ENCODE measurements around the gene SIL1. TPM values are rescaled to one million over a fixed set of nuclear protein-coding genes. Genes with fewer than 3 reads are reported as not detected.

The SIL1 gene
- total and polyA plus RNA-seq, 2 donors (not counting 1 experiment from before 2014, with no cell fraction given) = 66.4 to 85.5 TPM

GRCh38 chr5:139141446-139142204, 56.5 kb downstream of the SIL1 start:
- DNase-seq (ENCODE audit: low read depth in 2 of 2) = peak; percentile 94 to 95
- no peaks in the 10 kb centered on the region for H3K9me3 ChIP-seq (ENCODE audit: control insufficient read depth, insufficient read depth, low read depth, low read length)
- H3K4me1 ChIP-seq (ENCODE audit: control insufficient read depth, extremely low read depth, insufficient read depth, low read length) = peaks cover 21% of the 10 kb centered on the region
- no peaks in the 10 kb centered on the region for H4K20me1 ChIP-seq (ENCODE audit: control insufficient read depth, extremely low read depth, insufficient read depth, low read length)
- peaks cover 2% of the 10 kb centered on the region for H3K79me2 ChIP-seq (ENCODE audit: control insufficient read depth, insufficient read depth, low read length)
- no peak overlapping the region for H3K4me3 ChIP-seq (replicated peaks in 1 of 4; ENCODE audit: control extremely low read depth in 1 of 4, insufficient read depth in 1 of 4, low read depth in 3 of 4, low read length in 4 of 4)
- TF ChIP-seq CTCF (conservative IDR thresholded peaks at IDR 0.05 in 1 of 2, IDR thresholded peaks at IDR 0.05 in 1 of 2; ENCODE audit: low read depth in 1 of 2, low read length in 2 of 2) = no peak
- H3K9ac ChIP-seq (ENCODE audit: insufficient read depth, low read length) = no peak overlapping the region
- H3K36me3 ChIP-seq (ENCODE audit: control insufficient read depth, insufficient read depth, low read length) = no peaks in the 10 kb centered on the region
- H2AFZ ChIP-seq (ENCODE audit: low read length) = no peak overlapping the region
- peak overlapping the region; percentile 29 for H3K4me2 ChIP-seq (ENCODE audit: extremely low read depth, insufficient read depth, low read length)
- peak overlapping the region; percentile 38 for H3K27ac ChIP-seq (ENCODE audit: insufficient read depth, low read length)
- H3K27me3 ChIP-seq (ENCODE audit: control insufficient read depth, insufficient read depth, low read length) = no peaks in the 10 kb centered on the region

- Histone ChIP-seq H3K4me2 (ENCODE audit: extremely low read depth, insufficient read depth, low read length) (peak overlapping the region; percentile 61), H3K79me2 (ENCODE audit: control insufficient read depth, insufficient read depth, low read length) (peaks cover 2% of the 10 kb centered on the region), H3K9me3 (ENCODE audit: control insufficient read depth, insufficient read depth, low read depth, low read length) (no peaks in the 10 kb centered on the region), H4K20me1 (ENCODE audit: control insufficient read depth, extremely low read depth, insufficient read depth, low read length) (no peaks in the 10 kb centered on the region), H3K36me3 (ENCODE audit: control insufficient read depth, insufficient read depth, low read length) (no peaks in the 10 kb centered on the region), H3K27ac (ENCODE audit: insufficient read depth, low read length) (no peak overlapping the region), H3K4me3 (replicated peaks in 1 of 4; ENCODE audit: control extremely low read depth in 1 of 4, insufficient read depth in 1 of 4, low read depth in 3 of 4, low read length in 4 of 4) (no peak overlapping the region), H3K27me3 (ENCODE audit: control insufficient read depth, insufficient read depth, low read length) (no peaks in the 10 kb centered on the region), H3K4me1 (ENCODE audit: control insufficient read depth, extremely low read depth, insufficient read depth, low read length) (peaks cover 21% of the 10 kb centered on the region), H3K9ac (ENCODE audit: insufficient read depth, low read length) (no peak overlapping the region), H2AFZ (ENCODE audit: low read length) (no peak overlapping the region)
- TF ChIP-seq CTCF (conservative IDR thresholded peaks at IDR 0.05 in 1 of 2, IDR thresholded peaks at IDR 0.05 in 1 of 2; ENCODE audit: low read depth in 1 of 2, low read length in 2 of 2) (no peak), EZH2 (IDR thresholded peaks at IDR 0.05; ENCODE audit: low read length, missing control alignments) (no peak)
- peak; percentile 33 to 73 for DNase-seq (ENCODE audit: low read depth in 2 of 2)
Measured at GRCh38 chr5:139140591-139141071, 57.5 kb downstream of the SIL1 start.

- H4K20me1 ChIP-seq (ENCODE audit: control insufficient read depth, extremely low read depth, insufficient read depth, low read length) = no peaks in the 10 kb centered on the region
- no peak overlapping the region for H3K4me3 ChIP-seq (replicated peaks in 1 of 4; ENCODE audit: control extremely low read depth in 1 of 4, insufficient read depth in 1 of 4, low read depth in 3 of 4, low read length in 4 of 4)
- H3K9ac ChIP-seq (ENCODE audit: insufficient read depth, low read length) = no peak overlapping the region
- H3K9me3 ChIP-seq (ENCODE audit: control insufficient read depth, insufficient read depth, low read depth, low read length) = no peaks in the 10 kb centered on the region
- peak; percentile 45 to 74 for DNase-seq (ENCODE audit: low read depth in 2 of 2)
- no peak for TF ChIP-seq CTCF (conservative IDR thresholded peaks at IDR 0.05 in 1 of 2, IDR thresholded peaks at IDR 0.05 in 1 of 2; ENCODE audit: low read depth in 1 of 2, low read length in 2 of 2)
- no peak for TF ChIP-seq EZH2 (IDR thresholded peaks at IDR 0.05; ENCODE audit: low read length, missing control alignments)
- H2AFZ ChIP-seq (ENCODE audit: low read length) = no peak overlapping the region
- H3K79me2 ChIP-seq (ENCODE audit: control insufficient read depth, insufficient read depth, low read length) = peaks cover 2% of the 10 kb centered on the region
- H3K4me1 ChIP-seq (ENCODE audit: control insufficient read depth, extremely low read depth, insufficient read depth, low read length) = peaks cover 21% of the 10 kb centered on the region
- H3K4me2 ChIP-seq (ENCODE audit: extremely low read depth, insufficient read depth, low read length) = no peak overlapping the region
- no peaks in the 10 kb centered on the region for H3K36me3 ChIP-seq (ENCODE audit: control insufficient read depth, insufficient read depth, low read length)
- H3K27ac ChIP-seq (ENCODE audit: insufficient read depth, low read length) = no peak overlapping the region
- H3K27me3 ChIP-seq (ENCODE audit: control insufficient read depth, insufficient read depth, low read length) = no peaks in the 10 kb centered on the region
Measured at GRCh38 chr5:139138809-139139208, 59.4 kb downstream of the SIL1 start.

Measured in fibroblast of lung (primary cell).